Mucosa of gallbladder (tissue), 1 donor: ENCODE results near the gene IER5L. TPM values are rescaled to one million over a fixed set of nuclear protein-coding genes. Genes with fewer than 3 reads are reported as not detected.
"Not testable (repeated sequence)": the region's sequence is repeated elsewhere in the genome, so short reads cannot be mapped to it uniquely, and the experiment has no call there.

Experiments used
- DNase-seq: peaks from one replicate; pipeline ENCODE4 v3.0.0-alpha.2; 2020; ENCODE audit warnings: low spot score
- total RNA-seq: library from RNA; stranded (reverse); gene quantifications from one replicate; pipeline ENCODE4 v1.2.1, GENCODE V29; 2021
- donor health status: DM: no; HTN: no; CAD: no.

IER5L gene
- total RNA-seq, 1 donor from 2014 or later = 43.5 TPM

- peak; percentile 87 for DNase-seq
Observed at GRCh38 chr9:129202613-129203555, 24.8 kb upstream of the IER5L start.

- DNase-seq = no peak
Observed at GRCh38 chr9:129201866-129202265, 23.8 kb upstream of the IER5L start.

- DNase-seq = no peak
Observed at GRCh38 chr9:129201289-129201688, 23.2 kb upstream of the IER5L start.

- no peak for DNase-seq
Observed at GRCh38 chr9:129200255-129200654, 22.2 kb upstream of the IER5L start.

- DNase-seq = no peak
Observed at GRCh38 chr9:129199044-129199435, 21.0 kb upstream of the IER5L start.

- DNase-seq = no peak
Observed at GRCh38 chr9:129198319-129199043, 20.4 kb upstream of the IER5L start.

- no peak for DNase-seq
Observed at GRCh38 chr9:129197978-129198318, 19.9 kb upstream of the IER5L start.

GRCh38 chr9:129197045-129197444 lies 19.0 kb upstream of the IER5L start:
- not testable (repeated sequence) for DNase-seq

- no peak for DNase-seq
Observed at GRCh38 chr9:129195606-129196005, 17.5 kb upstream of the IER5L start.

GRCh38 chr9:129194221-129194620 lies 16.2 kb upstream of the IER5L start:
- no peak for DNase-seq

- DNase-seq = no peak
Observed at GRCh38 chr9:129193655-129194054, 15.6 kb upstream of the IER5L start.

- no peak for DNase-seq
Observed at GRCh38 chr9:129191234-129191633, 13.2 kb upstream of the IER5L start.

- not testable (repeated sequence) for DNase-seq
Observed at GRCh38 chr9:129189971-129190370, 11.9 kb upstream of the IER5L start.

- no peak for DNase-seq
Observed at GRCh38 chr9:129187042-129187441, 9.0 kb upstream of the IER5L start.

GRCh38 chr9:129185991-129186390 lies 7.9 kb upstream of the IER5L start:
- no peak for DNase-seq

GRCh38 chr9:129185402-129185801 lies 7.3 kb upstream of the IER5L start:
- DNase-seq = no peak

GRCh38 chr9:129184596-129185122 lies 6.6 kb upstream of the IER5L start:
- no peak for DNase-seq

GRCh38 chr9:129184219-129184524 lies 6.1 kb upstream of the IER5L start:
- DNase-seq = no peak

- peak; percentile 68 for DNase-seq
Observed at GRCh38 chr9:129183495-129184218, 5.6 kb upstream of the IER5L start.

- peak; percentile 47 for DNase-seq
Observed at GRCh38 chr9:129182625-129183494, 4.8 kb upstream of the IER5L start.

- DNase-seq = peak; percentile 74
Observed at GRCh38 chr9:129182122-129182521, 4.1 kb upstream of the IER5L start.
